22Rv1 (cell line): ENCODE measurements around the gene GSTCD.

Source experiments
- H3K27ac ChIP-seq: fragments of 450-650 bp; 2 replicates; pipeline ENCODE4 v1.5.1; 2017
- ZFX ChIP-seq: fragments of 450-650 bp; IDR thresholded peaks from 2 replicates; pipeline ENCODE4 v1.6.1; 2017; ENCODE audit warnings: antibody characterized with exemption, borderline replicate concordance
- TF ChIP-seq, protein P1 (sequence below): fragments of 450-650 bp; IDR thresholded peaks from 2 replicates; pipeline ENCODE4 v1.5.1; 2017; ENCODE audit warnings: mild to moderate bottlenecking

GSTCD gene

DNA sequence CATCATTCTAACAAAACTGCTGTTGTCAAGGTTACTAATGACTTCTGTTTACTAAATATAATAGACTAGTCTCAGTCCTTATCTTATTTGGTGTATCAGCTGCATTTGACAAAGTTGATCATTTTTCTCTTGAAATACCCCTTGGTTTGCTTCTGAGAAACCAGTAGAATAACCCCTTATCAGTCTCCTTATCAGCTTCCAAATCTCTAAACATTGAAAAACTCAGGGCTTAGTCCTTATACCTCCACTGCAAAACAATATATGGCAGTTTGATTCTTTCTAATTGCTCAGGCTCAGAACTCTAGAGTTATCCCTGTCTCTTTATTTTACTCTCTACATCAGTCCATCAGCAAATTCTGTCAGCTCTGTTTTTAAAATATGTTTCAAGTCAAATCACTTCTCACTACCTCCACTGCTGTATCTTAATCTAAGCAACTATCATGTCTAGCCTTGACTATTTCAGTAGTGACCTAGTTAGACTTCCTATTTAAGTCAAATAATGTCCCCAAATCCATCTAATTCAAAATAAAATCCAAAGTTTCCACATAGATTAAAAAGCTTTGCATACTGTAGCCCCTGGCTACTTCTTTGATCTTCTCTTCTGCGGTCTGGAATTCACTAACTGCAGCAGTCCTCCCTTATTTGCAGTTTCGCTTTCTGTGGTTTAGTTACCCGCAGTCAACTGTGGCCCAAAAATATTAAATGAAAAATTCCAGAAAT lies 99.6 kb downstream of the GSTCD start:
- H3K27ac ChIP-seq = no peak overlapping the region
- TF ChIP-seq, protein P1, sequence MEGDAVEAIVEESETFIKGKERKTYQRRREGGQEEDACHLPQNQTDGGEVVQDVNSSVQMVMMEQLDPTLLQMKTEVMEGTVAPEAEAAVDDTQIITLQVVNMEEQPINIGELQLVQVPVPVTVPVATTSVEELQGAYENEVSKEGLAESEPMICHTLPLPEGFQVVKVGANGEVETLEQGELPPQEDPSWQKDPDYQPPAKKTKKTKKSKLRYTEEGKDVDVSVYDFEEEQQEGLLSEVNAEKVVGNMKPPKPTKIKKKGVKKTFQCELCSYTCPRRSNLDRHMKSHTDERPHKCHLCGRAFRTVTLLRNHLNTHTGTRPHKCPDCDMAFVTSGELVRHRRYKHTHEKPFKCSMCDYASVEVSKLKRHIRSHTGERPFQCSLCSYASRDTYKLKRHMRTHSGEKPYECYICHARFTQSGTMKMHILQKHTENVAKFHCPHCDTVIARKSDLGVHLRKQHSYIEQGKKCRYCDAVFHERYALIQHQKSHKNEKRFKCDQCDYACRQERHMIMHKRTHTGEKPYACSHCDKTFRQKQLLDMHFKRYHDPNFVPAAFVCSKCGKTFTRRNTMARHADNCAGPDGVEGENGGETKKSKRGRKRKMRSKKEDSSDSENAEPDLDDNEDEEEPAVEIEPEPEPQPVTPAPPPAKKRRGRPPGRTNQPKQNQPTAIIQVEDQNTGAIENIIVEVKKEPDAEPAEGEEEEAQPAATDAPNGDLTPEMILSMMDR = no peak
- no peak for TF ChIP-seq ZFX

GRCh38 chr4:105808750-105809041 lies 100.1 kb downstream of the GSTCD start:
- TF ChIP-seq ZFX = no peak
- TF ChIP-seq, protein P1 = no peak
- H3K27ac ChIP-seq = no peak overlapping the region

GRCh38 chr4:105815701-105816100 lies 107.1 kb downstream of the GSTCD start:
- H3K27ac ChIP-seq = no peak overlapping the region
- TF ChIP-seq, protein P1 = no peak
- TF ChIP-seq ZFX = no peak

- TF ChIP-seq, protein P1 = no peak
- no peak for TF ChIP-seq ZFX
- no peak overlapping the region for H3K27ac ChIP-seq
Measured at GRCh38 chr4:105822061-105822460, 113.5 kb downstream of the GSTCD start.

DNA sequence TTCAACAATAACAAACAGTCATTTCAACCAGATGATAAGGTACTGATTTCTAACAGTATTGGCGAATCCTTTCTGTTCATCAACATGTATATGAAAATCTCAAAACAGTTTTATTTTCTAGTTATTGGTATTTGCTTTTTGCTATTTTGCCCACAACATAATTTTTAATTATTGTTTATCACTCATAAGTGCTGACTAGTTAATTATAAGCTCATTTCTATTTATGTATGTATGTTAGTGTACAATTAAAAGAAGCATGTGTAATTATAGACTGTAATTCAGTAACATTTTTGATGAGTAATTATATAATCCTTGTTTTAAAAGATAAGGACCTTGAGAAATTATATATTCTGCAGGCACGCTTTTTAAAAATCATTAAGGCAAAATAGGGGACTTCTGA lies 119.5 kb downstream of the GSTCD start:
- TF ChIP-seq ZFX = no peak
- TF ChIP-seq, protein P1 = no peak
- no peak overlapping the region for H3K27ac ChIP-seq

DNA sequence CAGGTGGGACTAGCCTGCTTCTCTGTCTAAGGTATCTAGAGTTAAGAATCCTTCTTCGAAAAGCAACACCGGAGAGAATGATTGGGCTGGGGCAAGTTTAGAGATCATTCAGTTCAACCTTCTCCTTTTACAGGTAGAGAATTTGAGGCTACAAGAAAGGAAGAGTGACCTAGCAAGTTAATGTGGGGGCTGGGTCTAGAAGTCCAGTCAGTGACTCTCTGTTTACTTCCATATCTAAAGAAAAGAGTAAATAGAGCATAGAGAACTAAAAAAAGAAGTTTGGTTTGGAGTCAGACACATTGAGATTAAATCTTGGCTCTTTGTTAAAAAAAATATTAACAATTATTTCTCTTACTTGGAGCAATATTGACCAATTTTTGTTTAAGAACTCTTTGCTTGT lies 122.6 kb downstream of the GSTCD start:
- H3K27ac ChIP-seq = no peak overlapping the region
- TF ChIP-seq, protein P1 = no peak
- no peak for TF ChIP-seq ZFX

- no peak for TF ChIP-seq ZFX
- TF ChIP-seq, protein P1 = no peak
- no peak overlapping the region for H3K27ac ChIP-seq
Measured at GRCh38 chr4:105835177-105835576, 126.6 kb downstream of the GSTCD start.
